Left colon (tissue), 2 donors: ENCODE data around the gene LRRC8D. TPM values are rescaled to one million over a fixed set of nuclear protein-coding genes. Genes with fewer than 3 reads are reported as not detected.
A peak's percentile ranks its signal among the peaks of the same experiment; 100 is the strongest.

Source experiments
- ATAC-seq: fragments of 200-7000 bp; cut with Tn5 transposase; one replicate; pipeline ENCODE4 v1.9.1; 2020; ENCODE audit warnings: mild to moderate bottlenecking, moderate library complexity
- DNase-seq, 2 donors: peaks; one replicate each; pipeline ENCODE4 v3.0.0-alpha.2; 2020
- intact Hi-C, 2 donors: fragments of 100-400 bp; cut with DNase I in 1 of 2; cut with micrococcal nuclease in 1 of 2; formaldehyde crosslinking; loops; one replicate each; pipeline versions ENCODE4 v1.11.2 to v1.14.0; 2022; cut with DNase I, micrococcal nuclease
- total RNA-seq, 2 donors: library from RNA; stranded (reverse); fragmentation: NEBNext Ultra II Directional; extraction: Animal tissue kit (Norgen Biotek cat#: 25700); gene quantifications; one replicate each; pipeline ENCODE4 v1.2.1, GENCODE V29; 2021
- donor health status: DM: no; HTN: no; CAD: no.
- donor health status: DM: yes; HTN: yes; CAD: no.

The LRRC8D gene
- total RNA-seq, 2 donors from 2014 or later = 36.6 to 48.0 TPM

DNA sequence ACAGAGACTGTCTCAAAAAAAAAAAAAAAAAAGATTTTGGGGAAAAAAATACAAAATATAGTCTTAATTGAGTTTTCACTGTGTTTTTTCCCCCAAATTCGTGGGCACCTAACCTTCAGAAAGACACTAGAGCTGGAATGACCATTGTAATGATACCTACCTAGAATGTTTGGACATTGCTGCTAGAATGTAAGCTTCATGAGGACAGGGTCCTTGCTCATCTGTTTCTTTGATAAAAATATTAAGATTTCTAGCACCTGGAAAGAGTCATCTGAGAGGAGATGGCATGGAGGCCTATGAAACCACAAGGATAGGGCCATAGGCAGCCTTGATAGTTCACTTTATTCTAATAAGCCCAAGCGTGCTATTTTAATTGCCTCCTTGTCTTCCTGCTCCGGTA, 6.5 kb downstream of the LRRC8D start:
- DNase-seq (no peak), ATAC-seq (no peak)
- intact Hi-C loops = no loop called here

DNA sequence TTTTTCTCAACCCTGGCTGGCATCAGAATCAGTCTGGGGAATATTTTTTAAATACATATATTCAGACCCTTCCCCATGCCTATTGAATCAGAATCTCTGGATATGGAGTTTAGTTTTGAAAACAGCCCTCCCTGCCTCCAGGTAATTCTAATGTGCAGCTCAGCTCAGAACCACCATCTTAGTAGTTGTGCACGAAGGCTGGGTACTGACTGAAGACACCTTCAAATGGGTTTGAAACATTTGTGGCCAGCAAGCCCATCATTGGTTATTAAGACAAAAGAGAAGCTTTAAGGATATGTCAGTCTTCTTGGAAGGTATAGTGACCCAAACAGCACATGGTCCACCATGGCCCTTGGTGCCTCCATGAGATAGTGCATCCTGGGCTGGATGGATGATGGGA, 7.1 kb downstream of the LRRC8D start:
- no peak for DNase-seq
- ATAC-seq = no peak
- intact Hi-C loops = no loop called here

DNA sequence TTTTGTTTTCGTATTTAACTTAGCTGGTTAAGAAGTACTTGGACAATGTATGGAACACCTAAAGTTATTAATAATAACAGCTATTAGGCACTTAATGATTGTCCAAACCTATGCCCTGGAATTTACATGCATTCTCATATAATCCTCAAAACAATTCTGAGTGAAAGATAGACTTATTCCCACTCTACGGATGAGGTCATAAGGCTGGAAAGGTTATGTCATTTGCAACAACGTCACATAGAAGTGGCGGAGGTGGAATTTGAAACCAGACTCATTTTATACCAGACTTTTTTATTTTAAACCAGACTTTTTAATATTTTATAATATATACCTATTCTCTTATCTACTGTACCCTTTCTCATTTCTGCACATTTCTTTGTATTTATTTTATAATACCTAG, 8.4 kb downstream of the LRRC8D start:
- intact Hi-C loops = no loop called here
- DNase-seq (no peak), ATAC-seq (no peak)

DNA sequence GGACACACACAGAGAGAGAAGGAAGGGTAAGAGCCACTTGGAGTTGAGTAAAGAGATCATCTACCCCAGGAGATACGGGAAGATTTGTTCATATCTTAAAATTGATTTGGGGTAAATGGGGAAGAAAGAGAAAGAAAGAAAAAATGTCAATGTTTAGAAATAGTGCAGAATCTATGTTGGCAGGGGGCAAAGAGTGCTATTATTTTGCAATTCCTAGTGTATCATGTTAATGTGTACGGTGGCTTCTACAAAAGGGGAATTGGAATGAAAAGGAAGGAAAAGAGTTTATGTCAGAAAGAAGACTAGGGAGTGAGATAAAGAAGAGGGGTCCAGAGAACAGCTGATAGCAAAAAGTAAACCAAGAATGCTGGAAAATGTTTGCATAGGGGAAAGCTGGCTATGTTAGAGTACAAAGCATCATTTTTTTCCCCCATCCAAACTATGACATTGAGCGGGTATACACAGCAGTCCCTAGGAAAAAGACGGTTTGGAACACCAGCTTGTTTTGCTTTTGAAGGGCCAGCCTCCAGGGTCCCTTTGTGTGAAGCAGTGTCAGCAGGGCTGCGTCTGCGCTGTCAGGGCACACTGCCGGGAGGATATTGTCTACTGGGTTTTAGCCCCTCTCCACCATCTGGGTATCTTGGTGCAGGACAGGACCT, 10.8 kb downstream of the LRRC8D start:
- intact Hi-C loops = no loop called here

DNA sequence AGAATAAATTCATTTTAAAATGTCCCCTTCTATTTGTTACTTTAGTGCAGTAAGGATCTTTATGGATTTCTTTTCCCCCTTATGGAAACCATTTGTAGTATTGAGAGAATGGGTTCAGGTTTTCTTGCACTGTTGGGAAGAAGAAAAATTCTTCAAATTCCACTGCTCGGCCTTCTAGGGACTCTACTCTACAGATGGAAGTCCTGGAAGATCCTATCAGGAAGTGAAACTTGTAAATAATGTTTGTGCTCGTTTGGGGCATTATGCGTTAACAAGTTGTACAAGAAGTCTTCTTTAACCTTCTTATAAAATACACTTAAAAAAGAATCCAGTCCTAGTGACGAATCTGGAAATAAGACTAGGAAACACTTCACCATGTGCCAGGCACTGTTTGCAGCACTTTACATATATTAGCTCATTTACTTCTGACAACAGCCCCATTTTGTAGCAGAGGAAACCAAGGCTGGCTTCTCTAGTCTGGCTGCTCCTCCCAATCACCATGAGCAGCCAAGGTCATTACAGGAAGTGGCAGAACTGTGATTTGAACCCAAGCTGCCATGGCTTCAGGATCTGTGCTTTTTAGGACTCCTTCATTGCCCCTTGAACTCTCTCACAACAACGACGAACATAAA, 11.8 kb downstream of the LRRC8D start:
- intact Hi-C loops = no loop called here
- no peak for ATAC-seq
- no peak for DNase-seq

More for the DNA sequence above, 10.8 kb downstream of the LRRC8D start:
- ATAC-seq (no peak), DNase-seq (no peak)

DNA sequence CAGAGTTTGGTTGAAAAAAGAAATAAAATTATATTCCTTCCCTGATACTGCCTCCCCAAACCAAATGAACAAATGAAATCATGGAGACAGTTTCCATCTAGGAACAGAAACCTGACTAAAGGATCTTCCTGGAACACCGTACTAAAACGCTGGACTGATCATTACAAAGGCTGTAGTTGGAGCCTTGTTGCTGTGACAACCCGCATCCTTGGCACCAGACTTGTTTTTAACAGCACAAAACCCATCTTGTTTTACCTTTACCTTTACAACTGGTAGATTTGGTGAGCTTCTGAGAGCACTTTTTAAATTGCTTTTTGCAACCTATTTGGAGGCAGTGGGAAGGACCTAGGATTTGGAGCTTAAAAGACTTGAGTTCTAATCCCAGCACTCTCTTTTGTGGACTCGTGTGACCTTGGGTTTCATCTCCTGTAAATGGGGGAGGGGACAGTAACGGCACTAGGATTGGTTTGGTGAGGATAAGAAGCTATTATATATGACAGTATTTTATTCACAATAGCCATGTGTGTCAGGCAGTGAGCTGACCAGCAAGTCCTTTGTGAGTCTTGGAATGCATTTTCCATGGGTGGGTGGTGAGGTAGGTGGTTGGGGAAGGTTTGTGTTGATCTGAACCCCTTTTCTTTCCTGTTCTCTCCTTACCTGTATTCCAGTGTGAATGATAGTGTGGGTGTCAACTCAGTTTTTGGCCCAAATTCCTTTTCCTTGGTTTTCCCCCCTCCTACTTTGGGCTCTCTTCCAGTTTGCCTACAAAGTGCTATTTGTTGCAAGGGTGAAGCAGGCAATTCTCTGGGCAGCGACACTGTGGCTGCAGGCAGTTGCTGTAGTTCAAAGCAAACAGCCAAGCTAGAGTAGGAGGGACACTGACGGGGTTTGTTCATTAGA, 12.6 kb downstream of the LRRC8D start:
- intact Hi-C loops = no loop called here
- DNase-seq (no peak), ATAC-seq (no peak)

DNA sequence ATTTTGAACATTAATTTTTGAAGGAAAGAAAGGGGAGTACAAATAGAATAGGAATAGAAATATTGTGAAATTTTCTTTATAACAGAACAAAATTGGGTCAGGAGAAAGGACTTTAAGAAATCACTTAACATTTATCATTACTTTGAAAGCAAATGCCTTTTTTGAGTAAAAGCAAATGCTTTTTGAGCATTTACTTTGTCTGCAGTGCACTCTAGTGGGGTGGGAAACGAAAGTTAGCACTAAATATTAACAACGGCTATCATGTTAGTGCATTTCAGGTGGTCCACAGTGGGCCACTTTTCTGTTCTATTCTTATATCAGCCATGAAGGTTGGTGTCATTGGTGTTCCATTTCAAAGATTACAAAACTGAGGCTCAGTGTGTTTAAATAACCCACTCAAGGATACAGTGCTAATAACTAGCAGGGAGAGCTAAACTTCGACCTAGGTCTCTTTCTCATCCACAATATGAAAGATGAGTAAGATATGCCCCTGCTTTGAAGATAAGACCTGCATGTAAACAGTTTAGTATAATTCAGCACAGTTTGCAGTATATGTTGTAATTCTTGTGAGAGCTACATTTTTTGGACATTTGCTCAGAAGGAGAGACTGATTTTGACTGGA, 13.4 kb downstream of the LRRC8D start:
- intact Hi-C loops = no loop called here
- DNase-seq = no peak
- ATAC-seq = no peak

DNA sequence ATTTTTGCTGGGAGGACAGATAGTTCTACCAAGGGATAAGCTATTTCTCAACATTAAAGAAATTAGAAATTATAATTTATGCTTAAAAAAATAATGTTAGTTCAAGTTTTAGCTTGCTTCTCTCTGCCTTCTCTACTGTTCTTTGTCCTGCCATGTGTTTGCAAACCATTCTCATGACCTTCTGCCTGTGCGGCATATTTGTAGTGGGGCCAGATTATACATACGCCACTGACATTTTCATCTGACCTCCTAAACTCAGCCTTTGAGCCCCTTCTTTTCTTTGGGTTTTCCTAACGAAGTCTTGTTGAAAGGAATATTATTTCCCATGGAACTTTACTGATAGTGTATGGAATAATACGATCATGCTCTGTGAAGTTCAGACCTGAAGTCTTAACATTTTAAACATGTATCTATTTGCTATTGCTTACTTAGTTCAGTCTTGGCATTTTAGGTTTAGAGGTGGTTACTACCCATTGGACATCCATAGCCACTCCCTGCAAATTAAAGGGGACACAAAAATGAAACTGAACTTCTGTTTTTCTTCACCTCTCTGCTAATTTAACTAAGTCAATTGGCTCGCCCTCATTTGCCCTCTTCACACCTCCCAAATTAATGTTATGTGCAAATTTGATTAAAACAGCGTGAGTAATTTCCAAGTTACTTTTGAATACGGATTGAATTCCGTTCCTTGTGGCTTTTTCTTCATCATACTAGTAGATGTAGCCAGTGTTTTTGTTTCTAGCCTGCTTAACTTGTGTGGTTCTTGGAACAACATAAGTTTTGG, 15.6 kb downstream of the LRRC8D start:
- no peak for ATAC-seq

DNA sequence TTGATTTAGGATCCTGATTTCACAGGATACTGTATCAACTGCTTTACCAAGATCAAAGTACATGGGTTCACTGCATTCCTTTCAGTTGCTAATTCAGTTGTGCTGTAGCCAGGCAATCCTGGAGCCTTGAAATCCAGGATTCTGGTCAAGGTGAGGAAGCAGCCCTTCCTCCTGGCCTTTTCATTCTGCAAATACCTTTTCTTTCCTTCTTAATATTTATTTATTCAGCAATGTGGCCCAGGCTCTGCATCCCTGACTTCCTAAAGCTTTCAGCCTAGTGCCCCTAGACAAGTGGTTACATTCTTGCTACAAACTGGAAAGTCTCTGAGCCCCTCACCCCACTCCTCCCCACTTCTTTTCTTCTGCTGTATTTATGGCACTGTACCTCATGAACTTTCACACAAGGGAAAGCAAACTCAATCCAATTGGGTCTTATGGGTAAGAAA, 16.2 kb downstream of the LRRC8D start:
- intact Hi-C loops = no loop called here
- peak; percentile 59 for ATAC-seq
- DNase-seq = no peak

More for the DNA sequence above, 15.6 kb downstream of the LRRC8D start:
- no peak for DNase-seq
- intact Hi-C loops = no loop called here

DNA sequence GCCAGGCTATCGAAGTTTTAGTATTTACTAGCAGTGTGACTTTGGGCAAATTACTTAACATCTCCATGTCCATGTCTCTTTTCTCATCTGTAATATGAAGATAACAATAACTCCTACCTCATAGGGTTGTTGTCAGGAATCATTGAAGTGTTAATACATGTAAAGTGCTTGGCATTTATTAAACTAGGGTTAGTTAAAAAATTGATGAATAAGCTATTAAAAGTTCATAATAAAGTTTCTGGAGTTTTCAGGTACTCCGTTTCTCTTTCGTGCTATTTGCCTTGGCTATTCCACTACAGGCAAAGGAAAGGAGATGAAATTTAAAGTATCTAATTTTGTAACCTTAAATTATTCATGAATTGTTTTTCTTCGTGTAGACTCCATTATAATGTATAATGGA, 16.7 kb downstream of the LRRC8D start:
- ATAC-seq = no peak
- intact Hi-C loops = no loop called here

DNA sequence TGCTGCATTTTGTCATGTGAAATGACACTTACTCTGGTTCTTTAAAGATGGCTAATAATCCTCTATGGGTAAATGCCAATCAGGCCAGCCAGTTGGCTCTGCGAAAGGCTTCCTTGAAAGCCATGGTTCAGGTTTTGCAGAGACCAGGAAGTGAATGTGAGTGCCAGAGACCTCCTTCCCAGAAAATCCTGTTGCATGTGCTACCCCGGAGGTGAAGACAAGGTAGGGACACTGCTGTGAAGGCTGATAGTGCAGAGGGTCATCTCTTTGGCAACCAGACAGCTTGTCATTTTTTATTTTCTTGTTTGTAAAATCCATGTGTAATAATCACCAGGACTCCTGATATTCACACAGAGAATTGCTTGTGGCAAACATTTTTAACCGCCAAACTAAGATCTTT, 18.7 kb downstream of the LRRC8D start:
- DNase-seq (no peak), ATAC-seq (no peak)
- intact Hi-C loops = no loop called here

More for the DNA sequence above, 16.7 kb downstream of the LRRC8D start:
- DNase-seq = no peak

DNA sequence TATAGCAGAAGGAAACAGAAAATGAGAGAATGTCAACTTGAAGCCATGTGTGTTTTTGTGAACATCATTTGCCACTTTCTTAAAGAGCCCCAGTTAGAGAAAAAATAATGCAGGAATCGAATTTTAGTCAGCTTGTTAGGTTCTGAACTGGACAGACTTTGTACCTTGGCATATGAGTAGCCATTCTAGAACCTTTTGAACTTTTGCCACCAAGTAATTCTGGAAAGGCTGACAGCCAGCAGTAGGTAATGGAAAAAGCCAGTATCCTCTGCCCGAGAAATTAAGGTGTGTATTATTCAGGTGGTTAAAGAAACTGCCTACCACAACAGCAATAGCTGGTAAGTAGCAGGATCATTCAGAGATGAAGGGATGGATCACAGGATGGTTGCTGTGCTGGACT, 20.7 kb downstream of the LRRC8D start:
- DNase-seq (no peak), ATAC-seq (peak; percentile 24)
- intact Hi-C loops = no loop called here

DNA sequence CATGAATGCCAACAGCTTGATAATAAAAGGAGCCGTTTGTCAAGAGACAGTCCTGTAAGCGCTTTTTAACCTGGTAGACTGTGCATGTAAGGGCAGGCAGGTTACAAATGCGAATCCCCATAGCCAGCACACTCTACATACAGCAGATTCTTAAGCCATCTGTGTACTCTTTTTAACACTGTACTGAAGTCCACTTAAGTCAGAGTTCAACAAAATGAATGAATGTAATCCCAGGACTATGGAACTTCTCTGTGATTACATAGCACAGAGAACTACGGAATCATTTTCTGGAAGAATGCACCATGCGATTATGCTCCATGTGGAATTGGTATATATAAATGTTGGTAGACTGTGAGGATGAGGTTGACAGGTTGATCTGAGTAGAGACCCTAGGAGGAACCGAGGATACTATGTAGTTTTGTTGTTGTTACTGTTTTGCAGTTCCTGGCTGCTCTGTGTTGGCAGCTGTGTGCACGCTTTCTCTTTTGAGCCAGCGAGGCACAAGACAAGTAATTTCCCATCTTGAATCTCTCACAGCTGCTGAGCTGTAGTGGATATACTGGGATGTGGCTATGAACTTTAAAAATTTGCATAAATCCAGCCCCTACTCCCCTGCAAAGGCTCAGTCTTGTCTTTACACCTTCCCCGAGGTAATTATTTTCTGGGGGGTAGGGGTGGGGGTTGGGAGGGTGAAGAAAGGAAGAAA, 21.9 kb downstream of the LRRC8D start:
- DNase-seq (peak in 1 of 2 donors; percentile 13), ATAC-seq (peak; percentile 45)
- intact Hi-C loops = no loop called here

DNA sequence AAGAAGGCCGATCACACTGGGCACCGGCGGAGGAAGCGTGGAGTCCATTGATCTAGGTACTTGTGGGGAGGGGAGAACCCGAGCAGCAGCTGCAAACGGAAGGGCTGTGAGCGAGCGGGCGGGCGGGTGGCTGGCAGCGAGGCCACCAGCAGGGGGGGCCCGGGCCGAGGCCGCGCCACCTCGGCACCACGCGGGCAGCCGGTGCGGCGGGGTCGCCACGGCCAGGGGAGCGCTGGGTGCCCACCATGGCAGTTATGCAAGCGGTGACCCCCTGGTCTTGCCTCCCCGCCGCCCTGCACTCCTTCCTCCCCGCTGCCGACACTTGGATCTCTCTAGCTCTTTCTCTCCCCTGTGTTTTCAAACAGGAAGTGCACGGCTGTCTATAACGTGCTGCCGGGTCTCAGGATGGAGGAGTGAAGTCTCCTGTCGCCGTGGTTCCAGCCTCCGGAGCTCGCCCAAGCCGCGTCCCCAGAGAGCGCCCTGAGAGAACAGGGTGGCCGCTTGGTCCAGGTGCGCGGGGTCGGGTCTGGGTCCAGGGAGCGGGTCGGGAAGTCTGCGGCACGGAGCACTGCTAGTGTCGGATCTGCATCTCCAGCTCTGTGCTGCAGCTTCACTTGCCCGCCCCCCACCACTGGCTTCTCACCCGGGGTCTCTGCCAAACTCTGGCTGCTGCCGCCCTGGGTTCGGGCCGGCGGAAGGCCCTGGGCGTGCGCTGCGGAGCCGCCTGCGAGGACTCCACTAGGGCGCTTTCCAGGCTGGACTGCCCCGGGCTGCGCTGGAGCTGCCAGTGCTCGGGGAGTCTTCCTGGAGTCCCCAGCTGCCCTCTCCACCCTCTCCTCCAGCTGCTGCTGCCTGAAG, 22.7 kb downstream of the LRRC8D start:
- ATAC-seq (peak; percentile 89), DNase-seq (peak; percentile 77 to 81)
- intact Hi-C loops = no loop called here

DNA sequence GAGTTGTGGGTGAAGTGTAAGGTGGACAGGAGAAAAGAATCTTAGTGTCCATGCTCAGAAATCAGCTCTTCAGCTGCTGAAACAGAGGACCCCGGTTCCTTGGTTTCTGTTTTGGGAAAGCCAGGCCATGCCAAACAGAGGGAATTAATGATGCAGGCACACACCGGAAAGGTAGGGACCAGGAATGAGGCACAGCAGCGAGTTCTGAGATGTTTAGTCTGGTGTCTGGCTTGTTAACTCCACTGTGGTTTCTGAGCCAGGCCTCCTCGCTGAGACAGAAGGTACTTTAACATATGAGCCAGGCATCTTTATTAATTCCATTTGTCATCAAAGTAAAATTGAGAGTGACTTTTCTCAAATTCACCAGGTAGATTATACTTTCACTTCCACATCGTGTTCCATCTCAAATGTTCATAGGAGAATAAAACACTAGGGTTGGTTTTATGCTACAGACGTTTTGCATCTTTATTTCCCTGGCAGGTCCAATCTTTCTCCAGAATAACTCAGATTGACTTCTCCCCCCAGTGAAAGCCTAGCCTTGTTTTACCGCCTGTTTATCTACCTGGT, 23.5 kb downstream of the LRRC8D start:
- DNase-seq (no peak), ATAC-seq (no peak)
- intact Hi-C loops = no loop called here

DNA sequence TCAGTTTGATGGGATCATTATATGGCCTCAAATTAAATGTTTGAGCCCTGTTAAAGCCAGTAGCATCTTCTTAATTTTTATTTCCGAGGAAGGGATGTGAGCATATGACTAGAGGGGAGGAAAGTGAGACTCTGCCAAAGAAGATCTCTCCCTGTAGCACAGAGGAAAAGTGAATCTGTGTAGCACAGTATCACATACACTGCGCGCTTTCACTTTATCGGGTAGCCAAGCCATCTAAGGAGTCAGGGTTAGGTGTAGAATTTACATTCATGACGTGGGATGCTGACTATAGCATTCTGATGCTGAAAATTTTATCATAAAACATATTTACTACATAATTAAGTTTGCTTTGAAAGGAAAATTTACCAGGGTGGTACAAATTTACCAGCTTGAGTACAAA, 24.0 kb downstream of the LRRC8D start:
- ATAC-seq (no peak), DNase-seq (no peak)
- intact Hi-C loops = no loop called here

DNA sequence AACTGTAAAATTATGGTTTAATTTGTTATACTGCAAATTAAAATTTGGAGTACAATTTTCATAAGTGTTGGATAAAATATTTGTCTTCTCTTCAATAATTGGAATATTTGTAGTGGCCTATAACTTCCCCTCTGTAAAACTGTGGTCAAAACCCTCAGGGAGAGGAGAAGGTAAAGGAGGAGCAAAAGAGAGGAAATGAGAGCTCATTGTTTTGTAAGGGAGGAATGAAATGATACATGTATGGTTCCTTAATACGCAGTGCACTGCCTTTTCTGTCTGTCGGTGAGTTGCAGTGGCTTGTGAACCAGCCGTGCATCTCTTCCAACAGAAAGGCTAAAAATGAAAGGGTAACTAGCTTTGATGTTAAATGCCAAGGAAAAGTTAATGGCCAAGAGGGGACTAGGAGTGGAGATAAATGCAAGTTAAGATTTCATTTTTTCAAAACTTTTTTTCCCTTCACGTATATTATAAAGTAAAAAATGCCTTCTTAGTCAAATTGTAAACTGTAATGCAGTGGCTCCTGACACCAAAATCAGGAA, 26.4 kb downstream of the LRRC8D start:
- no peak for ATAC-seq
- intact Hi-C loops = no loop called here
- DNase-seq = no peak
